Measurements from ENCODE around the gene AQR.
"Not testable (repeated sequence)": the region's sequence is repeated elsewhere in the genome, so short reads cannot be mapped to it uniquely, and the experiment has no call there.

Gene AQR

DNA sequence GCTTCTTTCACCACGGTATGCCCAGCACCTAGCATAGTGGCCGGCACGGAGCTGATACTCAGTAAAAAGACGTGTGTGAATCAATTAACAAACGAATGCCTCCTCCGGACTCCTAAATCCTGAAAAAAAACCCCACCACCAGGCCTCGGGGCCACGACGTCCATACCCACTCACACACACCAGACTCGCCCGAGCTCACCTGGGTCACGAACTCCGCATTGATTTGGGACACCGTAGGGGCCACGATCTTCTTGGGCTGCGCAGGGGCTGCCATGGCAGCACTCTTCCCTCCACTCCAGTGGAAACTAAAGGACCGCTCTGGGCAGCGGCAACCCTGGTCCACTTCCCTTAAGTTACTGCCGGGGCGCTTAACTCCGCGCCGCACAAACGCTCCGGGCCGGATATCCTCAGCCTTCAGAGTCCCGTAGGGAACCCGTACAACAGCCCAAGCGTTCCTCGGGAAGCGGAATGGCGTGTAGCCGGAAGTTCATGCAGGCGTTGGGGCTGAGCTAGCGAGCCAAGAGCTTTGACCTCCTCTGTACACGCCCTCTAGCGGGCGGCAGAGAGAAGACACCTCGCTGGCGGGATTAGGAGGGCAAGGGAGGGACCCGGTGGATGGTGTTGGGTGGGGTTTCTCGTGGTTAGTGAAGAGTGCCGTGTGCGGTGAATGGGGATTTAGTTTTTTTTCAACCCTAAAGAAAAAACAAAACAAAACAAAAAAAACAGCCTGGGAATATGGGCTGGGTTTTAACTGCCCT, at the start of gene AQR:
Gene AQR (minus strand): TSS at position 403 of the 758 bp plus-strand sequence. CDS start 129 bp downstream, at position 274.
- peak; percentile 89 for DNase-seq

DNA sequence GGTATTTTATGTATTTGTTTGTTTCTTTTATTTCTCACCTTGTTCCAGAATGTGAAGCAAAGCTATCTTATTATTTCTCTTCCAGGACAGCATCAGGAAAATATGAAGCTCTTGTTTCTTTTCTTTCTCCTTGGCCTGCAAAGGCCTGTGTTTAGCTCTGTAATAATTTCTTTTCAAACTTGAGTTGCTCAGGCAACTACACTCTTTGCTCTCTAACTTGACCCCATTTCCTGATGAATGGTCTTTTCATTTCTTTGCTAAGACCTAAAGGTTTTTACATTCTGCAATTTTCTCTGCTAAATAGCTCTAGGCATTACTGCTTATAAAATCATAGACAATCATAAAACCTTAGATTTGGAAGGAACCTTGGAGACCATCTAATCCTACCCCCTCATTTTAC, 44.7 kb upstream of the AQR start:
- DNase-seq, result no peak

DNA sequence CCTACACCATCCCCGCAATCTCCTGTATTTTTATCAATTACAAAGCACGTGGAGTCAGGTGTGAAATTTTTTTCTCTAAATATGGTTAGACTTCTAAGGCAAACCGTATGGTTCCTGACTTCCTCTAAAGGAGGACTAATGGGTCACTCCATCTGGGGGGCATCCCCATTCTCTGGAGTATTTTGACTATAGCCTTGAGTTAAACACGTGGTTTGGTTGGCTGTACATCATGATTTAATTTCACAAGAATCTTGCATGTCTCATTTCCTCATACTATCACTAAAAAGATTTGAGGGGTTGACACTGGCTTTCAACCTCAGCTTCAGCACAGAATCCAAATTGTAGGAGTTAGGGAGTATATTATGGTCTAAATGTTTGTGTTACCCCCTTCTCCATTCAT, 43.8 kb upstream of the AQR start:
- DNase-seq, result no peak

DNA sequence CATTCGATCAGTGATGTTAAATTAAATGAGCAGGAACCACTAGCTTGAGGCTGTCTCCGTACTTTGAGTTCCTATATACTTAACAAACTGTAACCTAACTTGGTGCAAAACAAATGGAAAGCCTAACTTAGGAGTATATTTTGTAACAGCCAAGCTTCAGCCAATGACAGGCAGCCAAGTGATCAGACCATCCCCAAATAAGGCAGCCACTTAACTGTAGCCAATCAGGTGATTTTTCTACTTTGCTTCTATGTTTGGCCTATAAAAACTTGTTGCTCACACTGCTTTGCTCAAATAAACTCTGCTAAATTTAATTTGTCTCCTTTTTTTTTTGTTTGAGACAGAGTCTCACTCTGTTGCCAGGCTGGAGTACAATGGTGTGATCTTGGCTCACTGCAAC, 37.9 kb upstream of the AQR start:
- no peak for DNase-seq

DNA sequence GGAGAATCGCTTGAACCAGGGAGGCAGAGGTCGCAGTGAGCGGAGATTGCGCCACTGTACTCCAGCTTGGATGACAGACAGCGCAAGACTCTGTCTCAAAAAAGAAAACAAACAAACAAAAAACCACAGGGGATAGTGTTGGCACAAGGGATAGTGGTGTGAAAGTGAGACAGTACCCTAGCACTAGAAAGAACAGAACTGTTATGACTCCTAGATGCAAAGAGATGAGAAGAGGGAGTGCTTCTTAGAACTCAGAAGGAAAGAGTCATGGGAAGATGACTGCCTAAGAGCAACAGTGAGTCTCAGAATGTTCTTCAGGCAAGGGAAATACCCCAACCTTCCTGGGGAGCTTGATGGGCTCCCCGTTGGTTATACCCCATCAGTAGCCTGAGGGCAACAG, 36.4 kb upstream of the AQR start:
- DNase-seq, result no peak

DNA sequence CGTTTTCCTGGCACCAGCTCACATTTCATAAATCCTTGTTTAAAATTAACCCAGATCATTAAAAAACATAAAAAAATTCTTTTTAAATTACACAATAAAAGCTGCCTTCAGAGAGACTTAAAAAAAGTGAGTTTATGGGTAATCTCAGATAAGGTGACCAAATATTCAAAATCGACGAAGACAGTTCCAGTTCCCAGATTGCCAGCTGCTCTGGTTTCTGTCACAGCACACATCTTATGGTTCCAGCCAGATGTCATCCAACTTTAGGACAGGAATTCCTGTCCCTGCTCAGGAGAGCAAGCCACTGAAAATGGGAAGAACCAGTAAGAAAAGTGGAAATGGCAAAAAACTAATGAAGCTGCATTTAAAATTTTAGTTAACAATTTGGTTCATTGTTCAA, 34.4 kb upstream of the AQR start:
- DNase-seq, result no peak

DNA sequence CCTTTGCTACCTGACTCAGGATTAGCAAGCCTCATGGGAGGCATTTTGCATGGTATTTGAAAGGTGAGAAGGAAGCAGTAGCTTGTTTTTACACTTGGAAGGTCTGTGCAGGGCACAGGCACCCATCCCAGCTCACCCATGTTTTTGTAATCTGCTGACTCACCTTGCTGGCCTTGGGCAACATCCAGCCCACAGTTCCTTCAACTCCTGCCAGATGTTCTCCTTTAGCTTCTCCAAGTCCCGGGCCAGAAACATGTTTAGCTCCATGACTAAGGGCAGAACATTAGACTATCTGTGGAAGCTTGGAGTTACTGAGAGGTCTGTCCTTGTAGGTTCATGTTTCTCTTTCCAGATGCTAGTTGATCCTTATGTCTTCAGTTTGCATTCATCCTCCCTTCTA, 31.0 kb upstream of the AQR start:
- DNase-seq, result no peak

DNA sequence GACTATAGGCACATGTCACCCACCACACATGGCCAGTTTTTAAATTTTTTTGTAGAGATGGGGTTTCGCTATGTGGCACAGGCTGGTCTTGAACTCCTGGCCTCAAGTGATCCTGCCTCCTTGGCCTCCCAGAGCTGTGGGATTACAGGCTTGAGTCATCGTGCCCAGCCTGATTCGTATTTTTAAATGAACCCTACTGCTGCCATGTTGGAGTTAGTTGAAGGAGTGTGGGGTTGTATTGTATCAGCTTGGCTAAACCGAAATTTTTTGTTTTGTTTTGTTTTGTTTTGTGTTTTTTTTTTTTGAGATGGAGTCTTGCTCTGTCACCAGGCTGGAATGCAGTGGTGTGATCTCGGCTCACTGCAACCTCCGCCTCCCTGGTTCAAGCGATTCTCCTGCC, 30.4 kb upstream of the AQR start:
- no peak for DNase-seq

DNA sequence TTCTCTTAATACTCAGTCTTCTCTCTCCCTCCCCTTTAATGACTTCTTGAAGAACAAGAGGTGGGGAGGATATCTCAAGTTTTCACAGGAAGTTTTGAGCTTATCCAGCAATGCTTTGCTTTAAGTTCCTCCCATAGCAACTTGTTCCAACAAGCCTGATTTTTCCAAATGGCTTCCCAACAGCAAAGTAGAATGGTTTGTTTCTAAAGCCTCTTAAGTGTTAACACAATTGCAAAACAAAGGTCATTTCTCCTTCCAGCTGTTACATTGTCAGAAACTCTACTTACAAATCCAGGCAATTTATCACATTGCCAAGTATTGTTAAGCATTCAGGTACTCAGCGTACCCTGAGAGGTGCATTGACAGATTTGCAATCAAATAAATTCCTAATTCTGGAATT, 25.4 kb upstream of the AQR start:
- DNase-seq, result no peak

DNA sequence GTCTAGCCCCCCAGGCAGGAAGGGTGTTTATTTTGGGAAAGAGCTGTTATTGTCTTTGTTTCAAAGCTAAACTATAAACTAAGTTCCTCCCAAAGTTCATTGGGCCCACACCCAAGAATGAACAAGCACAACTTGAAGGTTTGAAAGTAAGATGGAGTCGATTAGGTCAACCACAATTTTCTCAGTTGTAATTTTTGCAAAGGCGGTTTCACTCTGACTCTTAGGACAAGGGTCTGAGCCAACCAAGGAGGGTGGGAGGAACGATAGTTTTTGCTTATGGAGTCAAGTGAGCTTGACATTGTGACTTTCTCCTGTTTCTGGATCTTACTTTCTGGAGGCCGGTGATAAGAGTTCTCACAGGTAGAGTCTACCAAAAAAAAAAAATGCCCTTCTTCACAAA, 24.3 kb upstream of the AQR start:
- DNase-seq, result no peak

DNA sequence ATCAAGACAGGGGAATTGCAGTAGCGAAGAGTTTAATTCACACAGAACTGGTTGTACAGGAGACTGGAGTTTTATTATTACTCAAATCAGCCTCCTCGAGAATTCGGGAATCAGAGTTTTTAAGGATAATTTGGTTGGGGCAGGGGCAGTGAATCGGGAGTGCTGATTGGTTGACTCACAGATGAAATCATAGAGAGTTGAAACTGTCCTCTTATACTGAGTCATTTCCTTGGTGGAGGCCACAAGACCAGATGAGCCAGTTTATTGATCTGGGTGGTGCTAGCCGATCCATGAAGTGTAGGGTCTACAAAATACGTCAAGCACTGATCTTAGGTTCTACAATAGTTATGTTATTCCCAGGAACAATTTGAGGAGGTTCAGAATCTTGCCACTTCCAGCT, 23.9 kb upstream of the AQR start:
- no peak for DNase-seq

DNA sequence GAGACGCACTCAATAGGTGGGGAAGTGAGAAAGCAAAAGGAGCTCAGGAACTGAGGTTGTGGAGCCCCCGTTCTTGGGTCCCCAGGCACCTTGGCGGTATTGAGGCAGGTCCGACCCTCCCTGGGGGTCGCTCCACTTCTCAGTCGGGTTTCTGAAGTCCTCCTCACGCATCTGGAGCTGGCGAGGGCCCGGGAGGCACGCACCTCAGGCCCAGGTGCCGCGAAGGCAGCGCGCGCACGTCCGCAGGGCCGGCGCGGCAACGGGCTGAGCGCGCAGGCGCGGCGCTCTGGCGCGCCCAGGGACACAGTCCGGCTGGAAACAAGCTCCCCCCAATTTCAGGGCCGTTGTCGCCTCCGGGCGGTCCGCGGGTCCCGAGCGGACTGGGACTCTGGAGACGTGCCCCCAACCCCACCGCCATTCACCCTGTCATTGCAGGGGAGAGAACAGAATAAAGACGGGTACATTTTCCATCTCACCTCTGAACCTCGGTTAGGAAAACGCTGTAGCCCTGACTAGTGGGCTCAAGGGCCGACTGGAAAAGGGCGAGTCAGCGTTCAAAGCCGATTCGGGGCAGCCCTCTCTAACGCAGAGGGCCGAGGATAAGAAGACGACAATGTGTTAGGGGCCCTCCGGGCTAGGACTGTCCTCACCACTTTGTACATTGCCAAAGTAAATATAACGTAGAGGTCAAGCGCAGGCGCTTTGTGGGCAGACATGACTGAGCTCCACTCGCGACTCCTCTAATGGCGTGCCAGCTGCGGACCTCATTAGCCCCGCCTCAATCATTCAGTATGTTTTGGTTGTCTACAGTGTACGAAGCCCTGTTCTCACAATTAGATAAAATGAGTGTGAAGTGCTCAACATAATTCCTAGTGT, 18.7 kb upstream of the AQR start, which contains the start of gene ZNF770:
Gene ZNF770 (minus strand): TSS at position 261 of the 876 bp plus-strand sequence. CDS start 4,853 bp downstream, outside the sequence.
- DNase-seq, result peak; percentile 37

DNA sequence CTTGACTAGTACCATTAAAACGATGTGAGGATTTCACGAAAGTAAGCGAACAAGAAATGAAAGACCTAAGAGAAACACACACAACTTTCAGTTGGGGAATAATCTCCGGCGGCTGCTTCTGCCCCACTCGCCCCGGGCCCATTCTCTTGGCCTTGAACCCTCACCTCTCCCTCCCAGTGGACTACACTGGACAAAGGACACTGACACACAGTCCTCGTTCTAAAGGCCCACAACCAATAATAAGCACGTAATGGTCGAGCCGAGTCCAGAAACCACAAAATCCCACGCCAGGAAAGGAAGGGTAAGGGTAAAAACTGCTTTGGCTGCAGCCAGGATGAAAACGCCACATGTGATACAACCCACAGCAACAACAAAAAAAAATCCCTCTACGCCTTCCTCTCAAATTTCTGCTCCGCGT, 18.1 kb upstream of the AQR start:
- no peak for DNase-seq

DNA sequence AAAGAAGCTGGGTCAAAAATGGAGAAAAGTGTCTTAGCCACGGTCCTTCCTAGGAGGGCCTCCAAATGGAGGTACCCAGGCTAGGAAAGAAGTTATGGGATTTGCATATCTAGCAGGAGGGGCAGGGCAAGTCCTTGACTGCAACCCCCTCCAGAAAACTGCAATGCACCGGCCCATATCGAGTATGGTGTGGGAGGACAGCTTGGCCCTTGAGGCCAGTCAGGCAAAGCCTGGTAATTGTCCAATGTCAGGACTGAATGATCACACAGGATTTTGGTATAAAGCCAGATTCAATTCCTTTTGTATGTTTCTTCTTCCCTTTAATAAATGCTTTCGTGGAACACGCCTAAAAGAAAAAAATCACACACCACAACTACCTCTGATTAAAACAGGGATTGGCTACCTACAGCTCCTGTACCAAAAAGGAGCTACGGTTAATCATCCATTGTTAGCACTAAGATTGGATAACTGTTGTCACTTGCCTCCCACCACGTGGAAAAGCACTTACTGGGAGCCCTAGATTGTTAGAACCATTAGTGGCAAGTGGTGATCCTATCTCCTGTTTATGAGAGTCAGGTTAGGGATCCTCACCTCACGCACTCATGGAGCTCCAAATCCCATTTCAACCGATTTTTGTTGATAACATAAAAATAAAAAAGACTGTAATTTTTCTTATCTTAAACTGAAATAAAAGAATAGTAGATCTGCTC, 17.4 kb upstream of the AQR start:
- no peak for DNase-seq

DNA sequence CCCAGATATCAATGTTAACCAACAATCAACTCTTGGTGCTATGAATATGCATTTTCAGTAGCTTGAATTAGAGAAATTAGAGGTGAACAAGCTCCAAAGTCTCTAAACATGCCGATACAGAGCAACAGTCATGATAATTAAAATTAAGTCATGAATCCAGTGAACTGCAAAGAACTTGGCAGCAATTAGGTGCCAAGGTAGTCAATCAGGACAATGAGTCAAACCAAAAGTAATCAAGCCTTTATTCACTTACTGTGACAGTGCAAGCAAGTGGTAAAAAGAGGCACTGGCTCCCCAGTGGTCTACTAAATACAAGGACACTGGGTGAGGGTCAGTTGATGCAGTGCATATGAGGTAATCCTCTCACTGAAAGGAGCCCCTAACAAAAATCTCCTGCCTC, 16.8 kb upstream of the AQR start:
- no peak for DNase-seq

DNA sequence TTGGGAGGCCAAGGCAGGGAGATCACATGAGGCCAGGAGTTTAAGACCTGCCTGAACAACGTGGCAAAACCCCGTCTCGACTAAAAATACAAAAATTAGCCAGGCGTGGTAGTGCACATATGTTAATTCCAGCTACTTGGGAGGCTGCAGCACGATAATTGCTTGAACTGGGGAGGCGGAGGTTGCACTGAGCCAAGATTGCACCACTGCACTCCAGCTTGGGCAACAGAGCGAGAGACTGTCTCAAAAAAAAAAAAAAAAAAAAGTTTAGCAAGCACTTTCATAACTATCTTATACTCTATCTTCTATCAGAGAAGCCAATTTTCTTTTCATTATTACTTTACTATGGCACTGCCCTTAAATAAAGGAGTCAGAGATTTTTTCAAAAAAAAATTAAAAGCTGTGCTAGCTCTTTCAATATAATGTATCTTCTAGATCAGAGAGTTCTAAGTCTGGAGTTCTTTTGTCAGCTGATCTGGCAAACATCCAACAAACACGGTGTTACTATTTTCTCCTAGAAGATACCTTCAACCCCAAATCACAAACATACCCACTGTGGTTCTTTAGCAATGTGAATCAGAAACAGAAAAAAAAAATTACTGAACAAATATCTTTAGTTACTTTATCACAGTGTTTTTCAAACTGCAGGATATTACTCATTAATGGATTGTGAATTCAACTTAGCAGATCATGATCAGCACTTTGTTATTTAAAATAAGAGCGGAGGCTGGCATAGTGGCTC, 15.5 kb upstream of the AQR start:
- no peak for DNase-seq

DNA sequence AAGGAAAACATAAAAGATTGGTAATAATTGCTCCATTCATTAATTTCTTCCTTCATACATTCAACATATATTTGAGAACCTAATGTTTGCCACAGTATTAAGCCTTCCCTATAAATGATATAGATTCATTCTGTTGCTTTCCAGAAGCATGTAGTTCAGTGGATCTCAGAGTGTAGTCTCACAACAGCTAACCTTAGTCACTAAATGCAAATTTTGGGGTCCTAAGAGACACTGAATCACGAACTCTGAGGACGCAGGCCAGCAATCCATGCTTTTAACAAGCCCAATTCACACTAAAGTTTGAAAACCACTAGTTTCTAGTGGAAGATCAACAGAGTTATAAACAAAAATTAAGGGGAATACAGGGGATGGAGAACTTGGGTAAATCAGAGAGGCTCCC, 7.2 kb upstream of the AQR start:
- DNase-seq, result no peak

DNA sequence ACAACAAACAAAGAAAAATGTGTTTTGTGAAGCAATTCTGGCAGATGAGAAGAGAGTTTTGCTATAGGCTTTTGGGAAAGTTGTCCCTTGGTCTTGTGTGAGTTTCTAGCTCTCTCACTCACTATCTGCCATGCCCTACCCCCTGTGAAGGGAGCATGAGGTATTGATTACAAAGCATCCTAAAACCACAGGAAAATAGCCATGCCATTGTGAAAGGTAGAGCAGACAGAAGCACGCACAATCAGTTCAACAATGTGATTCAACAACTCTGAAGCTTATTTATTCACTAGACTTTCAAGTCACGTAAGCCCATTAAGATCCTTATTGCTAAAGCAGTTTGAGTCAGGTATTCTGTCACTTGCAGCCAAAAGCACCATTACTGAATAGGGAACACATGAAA, 6.5 kb upstream of the AQR start:
- DNase-seq, result no peak

DNA sequence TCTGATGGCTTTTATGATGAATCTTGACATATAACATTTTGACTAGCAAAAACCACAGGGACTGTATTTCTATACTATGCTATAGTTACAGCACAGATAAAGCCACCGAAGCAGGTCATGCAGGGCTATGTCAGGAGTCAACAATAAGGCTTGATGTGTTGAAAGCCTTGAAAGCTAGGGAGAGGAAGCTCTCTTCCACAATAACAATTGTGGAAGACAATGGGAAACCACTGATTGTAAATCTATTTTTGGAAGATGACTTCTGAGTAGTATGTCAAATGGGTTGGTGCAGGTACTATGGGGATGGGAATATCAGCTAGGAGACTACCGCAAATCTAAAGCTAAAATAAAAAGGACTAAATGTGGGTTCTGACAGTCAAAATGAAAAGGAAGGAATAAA, 4.0 kb upstream of the AQR start:
- DNase-seq, result no peak

DNA sequence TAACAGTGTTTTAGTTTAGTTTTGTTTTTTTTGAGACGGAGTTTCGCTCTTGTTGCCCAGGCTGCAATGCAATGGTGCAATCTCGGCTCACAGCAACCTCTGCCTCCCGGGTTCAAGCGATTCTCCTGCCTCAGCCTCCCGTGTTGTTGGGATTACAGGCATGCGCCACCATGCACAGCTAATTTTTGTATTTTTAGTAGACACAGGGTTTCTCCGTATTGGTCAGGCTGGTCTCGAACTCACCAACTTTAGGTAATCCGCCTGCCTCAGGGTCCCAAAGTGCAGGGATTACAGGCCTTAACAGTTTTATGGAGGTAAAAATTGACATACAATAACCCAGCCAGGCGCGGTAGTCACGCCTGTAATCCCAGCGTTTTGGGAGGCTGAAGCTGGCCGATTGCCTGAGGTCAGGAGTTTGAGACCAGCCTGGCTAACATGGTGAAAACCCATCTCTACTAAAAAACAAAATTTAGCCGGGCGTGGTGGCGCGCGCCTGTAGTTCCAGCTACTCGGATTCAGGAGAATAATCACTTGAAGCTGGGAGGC, 629 bp upstream of the AQR start:
- DNase-seq, result not testable (repeated sequence)

DNA sequence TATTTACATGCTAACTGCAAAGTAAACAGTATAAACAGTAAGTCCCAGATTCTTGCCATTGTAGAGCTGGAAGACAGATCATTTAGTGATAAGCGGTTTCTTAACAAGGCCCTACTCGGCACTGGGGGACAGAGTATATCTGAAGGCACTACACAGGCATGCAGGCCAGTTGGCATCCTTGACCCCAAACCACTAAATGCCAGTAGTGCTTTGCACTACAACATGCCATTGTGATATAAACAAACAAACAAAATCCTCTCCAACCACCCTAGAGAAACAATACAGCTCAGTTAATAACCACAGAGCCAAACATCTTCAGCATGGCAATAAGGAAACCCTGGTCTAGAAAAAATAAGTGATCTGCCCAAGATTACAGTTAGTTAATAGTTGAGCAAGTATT, 5.3 kb downstream of the AQR start:
- DNase-seq, result no peak

DNA sequence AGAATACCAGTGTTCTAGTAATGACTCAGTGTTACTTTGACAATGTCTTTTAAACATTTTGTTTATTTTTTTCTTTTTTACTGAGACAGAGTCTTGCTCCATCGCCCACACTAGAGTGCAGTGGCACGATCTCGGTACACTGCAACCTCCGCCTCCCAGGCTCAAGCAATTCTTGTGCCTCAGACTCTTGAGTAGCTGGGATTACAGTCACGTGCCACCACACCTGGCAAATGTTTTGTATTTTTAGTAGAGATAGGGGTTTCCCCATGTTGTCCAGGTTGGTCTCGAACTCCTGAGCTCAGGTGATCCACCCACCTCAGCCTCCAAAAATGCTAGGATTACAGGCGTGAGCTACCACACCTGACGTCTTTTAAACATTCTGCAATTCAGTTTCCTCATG, 15.7 kb downstream of the AQR start:
- DNase-seq, result no peak

DNA sequence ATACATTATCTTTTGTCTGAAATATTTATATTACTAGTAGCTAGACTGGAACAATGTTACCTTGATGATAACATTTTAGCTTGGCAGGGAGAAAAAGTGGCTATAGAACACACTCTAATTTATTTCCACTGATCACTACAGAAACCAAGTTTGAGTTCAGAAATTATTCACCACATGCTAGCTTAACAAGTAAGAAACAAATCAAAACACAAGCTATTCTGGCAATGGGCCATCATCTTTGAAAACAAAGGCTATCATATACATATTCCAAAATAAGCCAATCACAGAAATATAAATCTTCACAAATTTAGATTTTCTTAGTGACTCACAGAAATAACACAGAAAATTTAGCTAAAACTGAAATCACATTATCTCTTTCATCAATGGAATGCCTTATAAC, 17.1 kb downstream of the AQR start:
- DNase-seq, result no peak
